MM.1S (cell line): ENCODE results near the gene IFITM10.

ENCODE experiments used
- CTCF ChIP-seq: fragments of 300-600 bp; sonication (generic); IDR thresholded peaks from 2 replicates; pipeline ENCODE4 v1.5.1; 2016; ENCODE audit warnings: antibody characterized with exemption, low read length, mixed read lengths
- EZH2 ChIP-seq: fragments of 300-600 bp; sonication (generic); optimal IDR thresholded peaks from 2 replicates; pipeline ENCODE3; 2017; ENCODE audit warnings: low read depth, mild to moderate bottlenecking, antibody characterized with exemption, low read length, mixed read lengths

GRCh38 chr11:1696608-1697570 is 53.5 kb downstream of the IFITM10 start, which contains the start of gene KRTAP5-6:
- TF ChIP-seq CTCF (no peak), EZH2 (no peak)
